NCI-H82 (cell line): ENCODE results near the gene SGCD.
A peak's percentile ranks its signal among the peaks of the same experiment; 100 is the strongest.

ENCODE experiments used
- DNase-seq: peaks from one replicate; lab custom pipeline; 2025; lab: John Stamatoyannopoulos, UW

Gene SGCD

DNA sequence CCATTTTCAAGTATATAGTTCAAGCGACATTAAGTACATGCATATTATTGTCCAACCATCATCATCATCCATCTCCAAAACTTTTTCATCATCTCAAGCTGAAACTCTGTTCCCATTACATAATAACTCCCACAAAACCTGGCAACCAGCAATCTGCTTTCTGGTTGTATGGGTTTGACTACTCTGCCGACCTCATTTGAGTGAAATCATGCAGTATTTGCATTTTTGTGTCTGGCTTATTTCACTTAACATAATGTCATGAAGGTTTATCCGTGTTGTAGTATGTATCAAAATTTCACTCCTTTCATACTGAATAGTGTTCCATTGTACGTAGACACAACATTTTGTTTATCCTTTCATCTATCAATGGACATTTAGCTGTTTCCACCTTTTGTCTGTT is 74.8 kb downstream of the SGCD start:
- no peak for DNase-seq

DNA sequence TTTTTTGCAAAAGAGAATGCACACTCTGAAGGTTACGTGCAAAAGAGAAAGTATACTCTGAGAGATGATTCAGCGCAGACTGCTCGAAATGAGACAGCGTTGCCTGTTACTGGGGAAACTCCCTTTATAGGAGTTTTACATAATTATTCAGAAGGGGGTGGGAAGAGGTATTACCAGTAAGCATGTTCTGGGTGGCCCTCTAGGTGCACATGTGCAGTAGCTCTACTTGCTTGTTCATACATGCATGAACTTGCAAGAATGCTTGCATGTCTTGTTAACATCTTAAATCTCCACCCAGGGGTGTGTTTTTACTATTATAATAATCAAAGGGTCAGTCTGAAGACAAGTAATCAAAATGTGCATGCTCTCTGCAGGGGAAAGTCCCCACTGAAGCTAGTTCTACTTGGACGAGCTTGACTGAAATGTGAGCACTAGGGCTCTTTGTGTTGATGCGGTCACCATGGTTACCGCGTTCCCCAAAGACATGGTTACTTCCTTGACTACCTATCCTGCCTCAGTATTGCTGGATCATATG is 75.5 kb downstream of the SGCD start:
- no peak for DNase-seq

- no peak for DNase-seq
Measured at GRCh38 chr5:156405988-156406387, 79.0 kb downstream of the SGCD start.

GRCh38 chr5:156407251-156407650 is 80.3 kb downstream of the SGCD start:
- DNase-seq = no peak

GRCh38 chr5:156409834-156410233 is 82.9 kb downstream of the SGCD start:
- DNase-seq = no peak

- no peak for DNase-seq
Measured at GRCh38 chr5:156411185-156411613, 84.2 kb downstream of the SGCD start.

- no peak for DNase-seq
Measured at GRCh38 chr5:156411957-156412356, 85.0 kb downstream of the SGCD start.

GRCh38 chr5:156414391-156414790 is 87.4 kb downstream of the SGCD start:
- DNase-seq = no peak

- no peak for DNase-seq
Measured at GRCh38 chr5:156419661-156420060, 92.7 kb downstream of the SGCD start.

DNA sequence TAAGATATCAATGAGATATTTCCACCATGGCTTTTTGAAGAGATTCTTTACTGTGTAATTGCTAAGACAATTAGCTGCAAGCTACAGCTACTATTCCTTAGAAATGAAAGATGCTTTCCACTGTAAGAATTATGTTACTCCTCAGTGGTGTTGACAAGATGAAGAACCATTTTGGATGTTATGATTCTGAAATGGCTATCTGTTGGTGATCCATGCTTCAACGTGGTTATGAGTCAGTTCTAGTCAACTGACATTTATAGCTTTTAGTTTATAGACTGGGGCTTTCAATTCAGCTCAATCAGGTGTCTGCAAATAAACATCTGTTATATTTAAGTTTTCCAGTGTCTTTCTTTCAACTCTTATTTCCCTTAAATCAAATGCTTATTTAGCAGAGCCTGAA is 93.7 kb downstream of the SGCD start:
- no peak for DNase-seq

GRCh38 chr5:156421798-156422197 is 94.8 kb downstream of the SGCD start:
- no peak for DNase-seq

- DNase-seq = no peak
Measured at GRCh38 chr5:156423597-156423996, 96.6 kb downstream of the SGCD start.

GRCh38 chr5:156427315-156427714 is 100.4 kb downstream of the SGCD start:
- no peak for DNase-seq

- no peak for DNase-seq
Measured at GRCh38 chr5:156431956-156432829, 105.2 kb downstream of the SGCD start.

- no peak for DNase-seq
Measured at GRCh38 chr5:156432830-156433105, 105.8 kb downstream of the SGCD start.

- DNase-seq = no peak
Measured at GRCh38 chr5:156434471-156434870, 107.5 kb downstream of the SGCD start.

- DNase-seq = no peak
Measured at GRCh38 chr5:156435101-156435500, 108.1 kb downstream of the SGCD start.

GRCh38 chr5:156438076-156438475 is 111.1 kb downstream of the SGCD start:
- DNase-seq = no peak

GRCh38 chr5:156444753-156445291 is 117.9 kb downstream of the SGCD start:
- peak; percentile 13 for DNase-seq

DNA sequence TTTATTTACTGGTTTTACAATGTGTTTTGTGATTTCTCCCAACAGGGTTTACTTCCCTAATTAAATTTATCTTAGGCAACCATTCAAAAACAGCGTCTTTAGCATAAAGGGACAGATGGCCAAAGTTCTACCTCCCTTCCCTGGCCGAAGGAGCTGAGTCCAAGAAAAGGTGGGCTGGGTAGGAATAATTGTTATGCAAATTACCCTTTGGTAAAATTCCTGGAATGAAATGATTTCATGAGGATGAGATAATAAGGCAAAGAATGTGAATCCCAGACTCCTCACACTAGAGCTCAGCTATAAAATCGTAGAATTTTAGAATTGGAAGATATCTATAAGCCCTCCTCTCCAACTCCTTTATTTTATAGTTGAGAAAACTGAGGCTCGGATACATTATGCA is 119.6 kb downstream of the SGCD start:
- no peak for DNase-seq

GRCh38 chr5:156450778-156451177 is 123.8 kb downstream of the SGCD start:
- DNase-seq = no peak

GRCh38 chr5:156451505-156451904 is 124.5 kb downstream of the SGCD start:
- no peak for DNase-seq

DNA sequence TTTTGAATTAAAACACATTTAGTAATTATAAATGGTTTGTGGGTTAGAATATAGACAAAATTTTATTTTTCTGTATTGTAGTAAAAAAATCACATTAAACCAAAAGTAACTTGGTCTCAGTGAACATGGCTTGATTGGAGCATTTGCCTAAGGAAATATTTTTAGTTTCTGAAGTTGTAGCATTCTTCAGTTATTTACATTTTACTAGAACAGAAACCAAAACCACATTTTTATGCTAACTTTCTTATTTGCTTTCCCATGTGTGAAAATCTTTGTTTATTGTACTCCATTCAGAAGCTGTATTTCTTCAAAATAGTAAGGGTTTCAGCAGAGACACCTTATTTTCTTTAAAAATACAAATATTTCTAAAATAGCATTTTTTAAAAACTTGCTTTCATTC is 129.9 kb downstream of the SGCD start:
- no peak for DNase-seq
